Measurements from ENCODE around the gene SLITRK3.

The SLITRK3 gene

GRCh38 chr3:165194511-165195240, 1.5 kb downstream of the SLITRK3 start:
- peak overlapping the region; percentile 86 to 91 (median 86) for H3K4me3 Mint-ChIP-seq
- no peaks in the 10 kb centered on the region for H3K9me3 Mint-ChIP-seq
- peaks cover 88% of the 10 kb centered on the region for H3K27me3 Mint-ChIP-seq (ENCODE audit: low read depth)
- peak overlapping the region in 2 of 3 experiments; percentile 2 to 5 for H3K27ac Mint-ChIP-seq
- H3K4me1 Mint-ChIP-seq: peaks cover 43% of the 10 kb centered on the region
- no peaks in the 10 kb centered on the region for H3K36me3 Mint-ChIP-seq (ENCODE audit: low read depth)
- TF ChIP-seq CTCF (IDR thresholded peaks at IDR 0.05; ENCODE audit: unreplicated experiment in 3 of 3): no peak

- Mint-ChIP-seq H3K27me3 (ENCODE audit: low read depth) (peaks cover 94% of the 10 kb centered on the region), H3K36me3 (ENCODE audit: low read depth) (no peaks in the 10 kb centered on the region), H3K9me3 (no peaks in the 10 kb centered on the region), H3K4me1 (peaks cover 43% of the 10 kb centered on the region), H3K27ac (peak overlapping the region in 1 of 3 experiments; percentile 38), H3K4me3 (peak overlapping the region; percentile 79 to 86 (median 85))
- no peak for TF ChIP-seq CTCF (IDR thresholded peaks at IDR 0.05; ENCODE audit: unreplicated experiment in 3 of 3)
These were observed 2.6 kb downstream of the SLITRK3 start for GRCh38 chr3:165193366-165194254.

DNA sequence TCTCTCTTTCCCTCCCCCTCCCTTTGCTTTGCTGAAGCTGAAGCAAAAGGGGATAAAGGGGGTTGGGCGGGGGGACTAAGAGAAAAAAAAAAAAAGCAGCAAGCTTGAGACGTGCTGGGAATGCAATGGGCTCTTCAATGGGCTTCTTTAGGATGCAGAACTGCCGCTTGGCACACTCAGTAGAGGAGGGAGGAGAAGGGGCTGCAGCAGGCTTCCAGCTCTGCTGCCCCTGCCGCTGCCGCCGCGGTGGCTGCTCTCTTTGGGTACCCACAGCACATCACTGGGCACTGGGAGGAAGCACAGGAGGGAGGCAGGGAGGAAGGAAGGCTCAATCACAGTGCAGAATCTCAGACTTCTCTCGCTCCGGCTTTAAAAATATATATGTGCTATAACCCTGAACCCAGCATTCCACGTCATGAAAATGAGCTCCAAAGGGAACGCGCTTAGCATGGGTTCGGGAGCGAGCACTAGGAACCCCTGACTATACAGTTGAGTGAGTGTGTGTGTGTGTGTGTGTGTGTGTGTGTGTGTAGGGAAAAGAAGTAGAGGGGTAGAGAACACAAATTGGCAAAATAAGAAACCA, 3.5 kb downstream of the SLITRK3 start:
- Mint-ChIP-seq H3K27me3 (ENCODE audit: low read depth) (peaks cover 85% of the 10 kb centered on the region), H3K36me3 (ENCODE audit: low read depth) (no peaks in the 10 kb centered on the region), H3K4me3 (peak overlapping the region; percentile 79 to 86 (median 85)), H3K9me3 (no peaks in the 10 kb centered on the region), H3K4me1 (peaks cover 43% of the 10 kb centered on the region), H3K27ac (peak overlapping the region in 1 of 3 experiments; percentile 38)
- no peak for TF ChIP-seq CTCF (IDR thresholded peaks at IDR 0.05; ENCODE audit: unreplicated experiment in 3 of 3)

DNA sequence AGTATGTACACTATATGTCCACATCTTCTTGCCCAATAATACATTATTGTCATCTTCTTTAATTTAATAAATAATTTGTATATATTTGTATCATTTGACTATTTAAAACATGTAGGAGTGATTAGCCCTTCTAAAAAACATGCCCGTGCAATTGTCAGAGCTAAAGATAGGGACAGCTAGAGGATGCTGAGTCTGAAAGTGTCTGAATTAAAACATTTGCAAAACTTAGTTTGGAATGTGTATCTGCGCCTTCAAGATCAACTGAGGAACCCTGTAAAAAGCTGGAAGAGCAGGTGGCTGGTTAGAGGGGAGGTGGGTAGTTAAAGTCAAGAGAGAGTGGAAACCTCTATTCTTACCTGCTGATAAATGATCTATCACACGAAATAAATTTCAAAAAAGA, 4.7 kb downstream of the SLITRK3 start:
- Mint-ChIP-seq H3K27me3 (ENCODE audit: low read depth) (peaks cover 77% of the 10 kb centered on the region), H3K27ac (no peak overlapping the region), H3K4me1 (peaks cover 33% of the 10 kb centered on the region), H3K4me3 (peak overlapping the region in 2 of 3 experiments; percentile 6 to 57), H3K36me3 (ENCODE audit: low read depth) (no peaks in the 10 kb centered on the region), H3K9me3 (no peaks in the 10 kb centered on the region)
- no peak for TF ChIP-seq CTCF (IDR thresholded peaks at IDR 0.05; ENCODE audit: unreplicated experiment in 3 of 3)

- Mint-ChIP-seq H3K9me3 (no peaks in the 10 kb centered on the region), H3K36me3 (ENCODE audit: low read depth) (no peaks in the 10 kb centered on the region), H3K4me3 (no peak overlapping the region), H3K27ac (no peak overlapping the region), H3K27me3 (ENCODE audit: low read depth) (peaks cover 53% of the 10 kb centered on the region), H3K4me1 (peaks cover 9% of the 10 kb centered on the region)
- no peak for TF ChIP-seq CTCF (IDR thresholded peaks at IDR 0.05; ENCODE audit: unreplicated experiment in 3 of 3)
These were observed 7.7 kb downstream of the SLITRK3 start for GRCh38 chr3:165188452-165188851.
